ENCODE measurements around the gene GFRA1. TPM values are rescaled to one million over a fixed set of nuclear protein-coding genes. Genes with fewer than 3 reads are reported as not detected.

Gene GFRA1
- total RNA-seq, 1 donor = under 0.01 TPM

DNA sequence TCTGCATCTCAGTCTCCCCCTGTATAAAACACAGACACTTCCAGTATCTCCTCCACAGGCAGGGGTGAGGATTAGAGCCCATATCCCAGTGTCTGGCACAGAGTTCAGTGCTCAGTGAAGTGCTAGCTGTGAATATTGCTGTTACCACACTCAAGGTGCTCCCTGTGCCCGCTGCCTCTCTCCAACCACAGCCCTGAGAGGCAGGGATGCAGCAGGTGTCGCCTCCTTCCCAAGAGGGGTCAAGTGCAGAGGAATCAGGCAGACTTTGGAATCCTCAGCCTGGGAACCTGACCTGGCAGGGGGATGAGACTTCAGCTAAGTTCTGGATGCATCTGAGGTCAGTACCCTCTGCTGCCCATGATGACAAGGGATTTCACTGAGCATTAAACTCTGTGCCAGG, 163.1 kb downstream of the GFRA1 start:
- DNase-seq (ENCODE audit: low read depth in 2 of 3, low spot score in 2 of 3) = no peak

GRCh38 chr10:116109481-116109880, 163.5 kb downstream of the GFRA1 start:
- no peak for DNase-seq (ENCODE audit: low read depth in 2 of 3, low spot score in 2 of 3)

DNA sequence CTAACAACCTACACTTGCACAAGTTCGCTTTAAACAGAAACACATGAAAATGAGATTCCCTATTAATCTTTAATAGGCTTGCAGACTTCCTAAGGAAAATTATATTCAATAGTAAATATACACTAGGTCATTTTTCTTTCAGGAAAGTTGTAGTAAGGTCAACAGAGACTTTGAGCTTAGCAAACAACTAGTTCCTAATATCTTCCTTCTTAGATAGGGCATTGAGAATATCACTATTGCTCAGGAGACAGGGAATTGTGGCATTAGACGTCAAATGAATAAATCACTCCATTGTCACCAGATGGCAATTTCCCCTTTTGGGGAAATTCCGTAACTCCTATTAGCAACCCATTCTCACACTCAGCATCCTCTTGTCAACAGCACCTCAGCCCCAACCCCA, 164.9 kb downstream of the GFRA1 start:
- DNase-seq (ENCODE audit: low read depth in 2 of 3, low spot score in 2 of 3) = no peak

DNA sequence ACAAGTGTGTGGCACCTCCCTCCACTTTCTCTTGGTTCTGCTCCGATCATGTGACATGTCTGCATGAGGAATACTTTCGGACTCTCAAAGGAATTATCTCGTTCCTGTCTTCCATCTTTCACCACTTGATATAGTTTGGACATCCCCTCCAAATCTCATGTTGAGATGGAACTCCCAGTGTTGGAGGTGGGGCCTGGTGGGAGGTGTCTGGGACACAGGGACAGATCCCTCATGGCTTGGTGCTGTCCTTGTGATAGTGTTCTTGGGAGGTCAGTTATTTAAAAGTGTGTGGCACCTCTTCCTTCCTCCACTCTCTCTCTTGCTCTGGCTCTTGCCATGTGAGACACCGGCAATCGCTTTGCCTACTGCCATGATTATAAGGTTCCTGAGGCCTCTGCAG, 166.4 kb downstream of the GFRA1 start:
- no peak for DNase-seq (ENCODE audit: low read depth in 2 of 3, low spot score in 2 of 3)

- DNase-seq (ENCODE audit: low read depth in 2 of 3, low spot score in 2 of 3) = no peak
Measured at GRCh38 chr10:116105264-116105663, 167.7 kb downstream of the GFRA1 start.

DNA sequence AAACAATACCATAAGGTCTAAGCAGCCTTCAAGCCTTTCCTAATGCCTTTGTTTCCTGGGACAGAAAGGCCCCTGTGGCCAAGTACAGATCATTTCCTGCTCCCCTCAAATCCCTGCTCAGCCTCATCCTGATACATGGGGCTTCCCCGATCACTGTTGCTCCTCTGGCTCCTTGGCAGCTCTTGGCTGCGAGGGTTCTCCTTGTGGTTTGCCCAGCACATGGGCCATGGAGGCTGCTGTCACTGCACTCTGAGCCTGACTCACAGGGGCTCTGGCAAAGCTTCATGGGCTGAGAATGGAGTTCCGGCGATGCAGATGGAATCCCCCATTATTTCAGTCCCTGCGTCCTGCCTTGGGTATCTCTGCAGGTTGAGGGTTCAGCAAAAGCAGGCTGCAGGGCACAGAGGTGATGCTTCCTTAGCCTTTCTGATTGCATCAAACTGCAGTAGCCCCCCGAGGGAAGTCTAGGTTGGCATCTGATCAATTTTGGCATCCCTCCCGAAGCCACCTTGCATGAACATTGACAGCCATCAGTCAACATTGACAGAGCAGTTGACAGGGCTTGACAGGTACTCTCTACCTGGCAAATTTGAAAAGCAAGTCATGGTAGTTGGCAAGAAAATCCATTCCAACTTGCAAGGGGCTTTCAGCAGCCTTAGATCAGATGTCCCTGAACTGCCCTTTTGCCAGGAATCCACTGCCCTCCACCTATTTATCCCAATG, 168.6 kb downstream of the GFRA1 start:
- no peak for DNase-seq (ENCODE audit: low read depth in 2 of 3, low spot score in 2 of 3)

DNA sequence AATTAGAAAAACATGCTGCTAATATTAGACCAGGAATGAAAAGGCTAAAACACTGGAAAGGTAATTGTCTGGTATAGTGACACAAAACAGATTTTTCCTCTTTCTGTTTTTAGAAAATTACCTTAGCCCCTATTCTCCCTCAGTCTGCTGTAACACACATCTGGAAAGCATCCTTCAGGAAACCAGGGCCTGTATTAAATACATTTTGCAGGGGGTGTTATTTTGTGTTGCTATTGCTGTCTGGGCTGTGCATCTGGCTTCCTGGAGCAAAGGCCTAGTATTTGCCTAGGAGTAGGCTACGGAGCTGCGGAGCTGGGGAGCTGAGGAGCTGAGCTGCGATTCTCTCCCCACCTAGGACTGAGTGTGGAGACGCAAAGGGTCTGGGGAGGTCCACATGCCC, 169.3 kb downstream of the GFRA1 start:
- no peak for DNase-seq (ENCODE audit: low read depth in 2 of 3, low spot score in 2 of 3)

GRCh38 chr10:116101616-116102315, 171.2 kb downstream of the GFRA1 start:
- DNase-seq (ENCODE audit: low read depth in 2 of 3, low spot score in 2 of 3) = no peak

DNA sequence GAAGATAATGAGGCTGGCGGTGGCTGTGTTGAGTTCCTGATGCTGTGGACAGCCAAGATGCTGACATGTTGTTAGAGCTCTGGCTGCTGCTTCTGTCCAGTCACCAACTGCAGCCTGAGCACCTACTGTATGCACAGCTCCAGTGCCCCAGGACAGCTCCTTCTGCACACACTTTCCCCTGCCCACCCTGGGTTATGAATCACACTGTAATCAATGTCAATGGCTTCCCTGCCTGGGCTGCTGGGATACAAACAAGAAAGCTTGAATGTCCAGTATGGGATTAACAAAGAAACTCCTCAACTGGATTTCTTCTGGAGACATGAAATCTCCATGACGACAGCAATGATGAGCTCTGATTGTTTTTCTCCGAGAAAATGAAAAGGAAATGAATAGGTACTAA, 172.0 kb downstream of the GFRA1 start:
- DNase-seq (ENCODE audit: low read depth in 2 of 3, low spot score in 2 of 3) = no peak

- DNase-seq (ENCODE audit: low read depth in 2 of 3, low spot score in 2 of 3) = no peak
Measured at GRCh38 chr10:116099023-116099420, 174.0 kb downstream of the GFRA1 start.

- no peak for DNase-seq (ENCODE audit: low read depth in 2 of 3, low spot score in 2 of 3)
Measured at GRCh38 chr10:116098411-116099022, 174.5 kb downstream of the GFRA1 start.

GRCh38 chr10:116097239-116097784, 175.7 kb downstream of the GFRA1 start:
- DNase-seq (ENCODE audit: low read depth in 2 of 3, low spot score in 2 of 3) = no peak

DNA sequence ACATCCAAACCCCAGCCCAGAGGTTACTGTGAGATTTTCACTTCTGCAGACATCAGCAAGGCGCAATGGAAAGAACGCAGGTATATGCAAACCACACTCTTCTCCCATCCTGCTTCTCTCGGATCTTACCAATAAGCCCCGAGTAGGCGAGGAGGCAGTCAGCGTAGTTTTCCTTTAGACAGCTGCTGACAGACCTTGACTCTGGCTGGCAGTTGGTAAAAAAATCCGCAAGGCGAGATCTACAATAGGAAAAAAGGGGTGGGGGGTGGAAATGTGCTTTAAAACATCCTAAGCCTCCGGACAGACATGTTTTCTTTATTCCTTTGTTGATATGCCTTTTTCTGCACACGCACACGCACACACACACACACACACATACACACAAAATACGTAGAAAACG, 176.5 kb downstream of the GFRA1 start:
- no peak for DNase-seq (ENCODE audit: low read depth in 2 of 3, low spot score in 2 of 3)

GRCh38 chr10:116094356-116094755, 178.7 kb downstream of the GFRA1 start:
- DNase-seq (ENCODE audit: low read depth in 2 of 3, low spot score in 2 of 3) = no peak

- DNase-seq (ENCODE audit: low read depth in 2 of 3, low spot score in 2 of 3) = no peak
Measured at GRCh38 chr10:116093031-116093430, 180.0 kb downstream of the GFRA1 start.

- DNase-seq (ENCODE audit: low read depth in 2 of 3, low spot score in 2 of 3) = no peak
Measured at GRCh38 chr10:116088985-116089384, 184.0 kb downstream of the GFRA1 start.

DNA sequence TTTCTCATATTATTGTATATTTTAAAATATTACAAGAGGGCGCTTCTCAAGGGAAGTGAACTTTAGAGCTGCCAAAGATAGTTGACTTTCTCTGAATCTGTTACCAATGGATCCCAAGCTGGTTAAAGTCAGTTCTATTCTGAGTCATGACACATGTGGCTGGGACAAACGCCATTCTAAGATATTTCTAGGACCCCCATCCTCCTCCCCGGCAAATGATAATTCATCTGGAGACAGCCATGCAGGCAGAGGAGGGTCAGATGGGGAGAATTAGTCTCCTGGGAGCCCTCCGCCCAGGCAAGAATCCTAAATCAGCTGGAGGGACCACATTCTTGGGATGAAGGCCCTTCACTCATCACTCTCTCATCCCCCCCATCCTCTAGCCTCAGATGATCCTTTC, 187.7 kb downstream of the GFRA1 start:
- no peak for DNase-seq (ENCODE audit: low read depth in 2 of 3, low spot score in 2 of 3)

- DNase-seq (ENCODE audit: low read depth in 2 of 3, low spot score in 2 of 3) = peak in 2 of 3 donors; percentile 62 to 70
Measured at GRCh38 chr10:116084161-116084560, 188.8 kb downstream of the GFRA1 start.

GRCh38 chr10:116083226-116083762, 189.7 kb downstream of the GFRA1 start:
- DNase-seq (ENCODE audit: low read depth in 2 of 3, low spot score in 2 of 3) = no peak

DNA sequence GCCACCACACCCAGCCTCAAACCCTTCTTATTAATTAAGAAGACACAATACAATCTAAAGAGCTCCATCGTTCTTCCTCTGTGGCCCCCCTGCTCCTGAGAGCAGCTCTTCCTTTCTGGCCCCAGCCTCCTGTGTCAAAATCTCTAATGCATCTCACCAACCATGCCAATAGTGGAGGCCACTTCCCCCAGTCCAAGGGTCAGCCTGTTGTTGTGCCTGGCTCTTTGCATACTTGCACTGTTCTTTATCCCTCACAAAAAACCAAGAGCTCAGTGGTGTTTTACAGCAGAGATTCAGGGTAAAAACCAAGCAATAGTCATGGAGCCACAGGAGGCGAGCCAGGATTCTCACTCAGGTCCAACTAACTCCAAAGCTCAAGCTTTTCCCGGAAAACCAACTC, 190.2 kb downstream of the GFRA1 start:
- no peak for DNase-seq (ENCODE audit: low read depth in 2 of 3, low spot score in 2 of 3)

DNA sequence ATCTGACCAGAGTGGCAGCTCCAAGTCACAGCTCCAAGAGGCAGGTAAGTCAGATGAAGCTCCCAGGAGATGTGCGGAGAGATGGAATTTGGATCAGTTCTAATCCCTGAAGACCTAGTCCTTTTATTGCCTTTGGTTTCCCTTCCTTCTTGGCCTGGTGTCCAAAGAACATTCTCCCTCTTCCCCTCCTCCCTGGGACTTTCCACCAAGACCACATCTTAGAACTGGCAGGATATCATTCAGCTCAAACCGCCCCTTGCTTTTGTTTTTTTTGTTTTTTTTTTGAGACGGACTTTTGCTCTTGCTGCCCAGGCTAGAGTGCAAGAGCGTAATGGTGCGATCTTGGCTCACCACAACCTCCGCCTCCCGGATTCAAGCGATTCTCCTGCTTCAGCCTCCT, 190.8 kb downstream of the GFRA1 start:
- DNase-seq (ENCODE audit: low read depth in 2 of 3, low spot score in 2 of 3) = no peak

All from hematopoietic multipotent progenitor cell (in vitro differentiated cells).